ENCODE measurements around the gene AHNAK.
"Not testable (repeated sequence)": the region's sequence is repeated elsewhere in the genome, so short reads cannot be mapped to it uniquely, and the experiment has no call there.

The AHNAK gene

DNA sequence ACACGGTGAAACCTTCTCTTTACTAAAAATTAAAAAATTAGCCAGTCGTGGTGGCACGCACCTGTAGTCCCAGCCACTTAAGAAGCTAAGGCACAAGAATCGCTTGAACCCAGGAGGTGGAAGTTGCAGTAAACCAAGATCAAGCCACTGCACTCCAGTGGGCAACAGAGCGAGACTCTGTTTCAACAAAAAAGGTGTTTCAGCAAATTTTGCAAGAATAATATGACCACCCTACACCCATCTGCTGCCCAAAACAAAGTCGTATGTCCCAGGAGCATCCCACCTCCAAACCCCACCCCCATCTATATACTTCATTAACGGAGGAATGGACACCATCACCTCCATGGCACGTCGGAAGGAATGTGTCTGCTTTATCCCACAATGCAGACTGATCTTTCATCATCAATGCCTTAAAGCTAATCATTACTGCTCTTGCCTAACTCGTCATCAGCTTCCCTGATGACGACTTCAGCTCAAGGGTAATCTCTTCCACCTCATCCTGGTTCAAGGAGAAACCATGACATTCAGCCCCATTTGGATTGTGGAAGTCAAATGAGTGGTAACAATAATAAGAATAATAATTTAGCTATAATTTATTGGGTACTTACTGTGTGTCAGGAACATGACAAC, 93.7 kb downstream of the AHNAK start:
- no peak overlapping the region for H3K4me3 ChIP-seq (ENCODE audit: low read depth, low read length)
- no peak for DNase-seq (ENCODE audit: low read depth)
- TF ChIP-seq POLR2A (IDR thresholded peaks at IDR 0.05; ENCODE audit: extremely low read depth, insufficient read length): no peak
- TF ChIP-seq MAX (IDR thresholded peaks at IDR 0.05; ENCODE audit: low read depth, low read length): no peak

DNA sequence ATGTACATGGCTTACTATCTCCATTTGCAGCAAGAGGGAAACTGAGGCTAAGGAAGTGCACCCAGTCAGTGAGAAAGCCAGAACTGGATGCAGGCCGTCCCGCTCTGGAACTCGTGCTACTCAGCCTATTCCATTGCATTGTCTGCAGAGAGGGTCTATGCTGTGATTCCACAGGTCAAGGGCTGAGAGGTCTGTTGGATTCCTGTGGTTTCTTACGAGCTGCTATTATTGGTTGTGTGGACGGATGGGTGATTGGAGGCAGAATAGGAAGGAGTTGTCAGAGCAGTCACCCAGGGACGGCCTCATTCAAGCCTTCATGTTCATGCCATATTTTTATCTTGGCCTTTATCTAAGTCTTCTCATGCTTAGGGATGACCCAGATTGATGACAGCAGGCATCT, 94.3 kb downstream of the AHNAK start:
- no peak overlapping the region for H3K4me3 ChIP-seq (ENCODE audit: low read depth, low read length)
- DNase-seq (ENCODE audit: low read depth): no peak
- no peak for TF ChIP-seq MYC (IDR thresholded peaks at IDR 0.05; ENCODE audit: low read depth, low read length)
- no peak for TF ChIP-seq POLR2A (IDR thresholded peaks at IDR 0.05; ENCODE audit: extremely low read depth, insufficient read length)
- TF ChIP-seq MAX (IDR thresholded peaks at IDR 0.05; ENCODE audit: low read depth, low read length): no peak
- TF ChIP-seq CTCF (IDR thresholded peaks at IDR 0.05; ENCODE audit: low read depth, low read length): no peak

DNA sequence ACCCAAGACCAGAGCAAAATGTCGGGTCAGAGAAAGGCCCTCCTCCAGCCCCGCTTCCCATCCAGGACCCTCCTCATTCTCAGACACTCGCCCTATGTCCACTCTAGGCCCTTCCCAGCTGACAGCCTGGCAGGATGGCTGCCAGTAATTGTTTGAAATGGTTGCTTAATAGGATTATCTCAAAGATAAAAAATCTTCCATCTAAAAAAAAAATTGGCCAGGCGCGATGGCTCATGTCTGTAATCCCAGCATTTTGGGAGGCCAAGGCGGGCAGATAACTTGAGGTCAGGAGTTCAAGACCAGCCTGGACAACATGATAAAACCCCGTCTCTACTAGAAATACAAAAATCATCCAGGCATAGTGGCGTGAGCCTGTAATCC, 95.4 kb downstream of the AHNAK start:
- no peak for TF ChIP-seq MYC (IDR thresholded peaks at IDR 0.05; ENCODE audit: low read depth, low read length)
- TF ChIP-seq MAX (IDR thresholded peaks at IDR 0.05; ENCODE audit: low read depth, low read length): no peak
- no peak for TF ChIP-seq POLR2A (IDR thresholded peaks at IDR 0.05; ENCODE audit: extremely low read depth, insufficient read length)
- TF ChIP-seq CTCF (IDR thresholded peaks at IDR 0.05; ENCODE audit: low read depth, low read length): no peak
- H3K4me3 ChIP-seq (ENCODE audit: low read depth, low read length): no peak overlapping the region
- DNase-seq (ENCODE audit: low read depth): no peak

DNA sequence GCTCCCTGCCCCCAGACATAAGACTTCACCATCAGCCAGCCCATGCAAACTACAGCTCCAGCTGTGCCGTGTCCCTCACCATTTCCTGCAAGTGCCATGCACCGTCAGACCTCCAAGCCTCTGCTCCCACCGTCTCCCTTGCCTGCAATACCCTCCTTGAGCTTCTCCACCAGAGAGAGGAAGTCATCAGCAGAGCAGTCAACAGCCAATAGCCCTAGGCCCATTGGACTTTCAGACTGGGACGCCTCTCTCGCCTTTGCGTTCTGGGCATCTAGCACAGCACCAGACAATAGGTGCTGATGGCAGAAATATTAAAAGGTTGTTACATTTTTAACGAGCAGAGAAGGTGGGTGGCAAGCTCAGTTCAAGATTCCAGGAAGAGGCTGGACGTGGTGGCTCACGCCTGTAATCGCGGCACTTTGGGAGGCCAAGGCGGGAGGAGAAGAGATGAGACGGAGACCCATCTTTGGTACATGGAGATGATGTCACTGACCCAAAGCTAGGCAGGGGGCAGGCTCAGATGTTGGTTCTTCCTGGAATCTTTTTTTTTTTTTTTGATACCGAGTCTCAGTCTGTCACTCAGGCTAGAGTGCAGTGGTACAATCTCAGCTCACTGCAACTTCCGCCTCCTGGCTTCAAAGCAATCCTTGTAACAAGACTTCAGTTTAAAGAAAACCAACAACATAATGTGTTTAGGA, 95.9 kb downstream of the AHNAK start:
- DNase-seq (ENCODE audit: low read depth): no peak
- H3K4me3 ChIP-seq (ENCODE audit: low read depth, low read length): no peak overlapping the region
- TF ChIP-seq POLR2A (IDR thresholded peaks at IDR 0.05; ENCODE audit: extremely low read depth, insufficient read length): no peak
- no peak for TF ChIP-seq MAX (IDR thresholded peaks at IDR 0.05; ENCODE audit: low read depth, low read length)
- TF ChIP-seq MYC (IDR thresholded peaks at IDR 0.05; ENCODE audit: low read depth, low read length): no peak
- no peak for TF ChIP-seq CTCF (IDR thresholded peaks at IDR 0.05; ENCODE audit: low read depth, low read length)

DNA sequence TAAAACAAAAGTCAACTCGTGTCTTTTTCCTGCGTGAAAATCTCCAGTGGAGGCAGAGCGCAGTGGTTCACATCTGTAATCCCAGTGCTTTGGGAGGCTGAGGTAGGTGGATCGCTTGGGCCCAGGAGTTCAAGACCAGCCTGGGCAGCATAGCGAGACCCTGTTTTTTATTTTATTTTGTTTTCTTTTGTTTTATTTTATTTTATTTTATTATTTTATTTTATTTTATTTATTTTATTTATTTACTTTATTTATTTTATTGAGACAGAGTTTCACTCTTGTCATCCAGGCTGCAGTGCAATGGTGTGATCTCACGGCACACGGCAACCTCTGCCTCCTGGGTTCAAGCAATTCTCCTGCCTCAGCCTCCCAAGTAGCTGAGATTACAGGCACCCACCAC, 96.7 kb downstream of the AHNAK start:
- DNase-seq (ENCODE audit: low read depth); H3K4me3 ChIP-seq (ENCODE audit: low read depth, low read length): not testable (repeated sequence)

GRCh38 chr11:62449451-62449851, 97.2 kb downstream of the AHNAK start:
- no peak overlapping the region for H3K4me3 ChIP-seq (ENCODE audit: low read depth, low read length)
- TF ChIP-seq POLR2A (IDR thresholded peaks at IDR 0.05; ENCODE audit: extremely low read depth, insufficient read length) (no peak), MAX (IDR thresholded peaks at IDR 0.05; ENCODE audit: low read depth, low read length) (no peak), CTCF (IDR thresholded peaks at IDR 0.05; ENCODE audit: low read depth, low read length) (no peak), MYC (IDR thresholded peaks at IDR 0.05; ENCODE audit: low read depth, low read length) (no peak)
- DNase-seq (ENCODE audit: low read depth): no peak
